Naive thymus-derived CD4-positive, alpha-beta T cell (primary cell): ENCODE measurements around the gene GGN. TPM values are rescaled to one million over a fixed set of nuclear protein-coding genes. Genes with fewer than 3 reads are reported as not detected.
A peak's percentile ranks its signal among the peaks of the same experiment; 100 is the strongest.

Source experiments
- ATAC-seq: fragments of 150-1000 bp; cut with Tn5 transposase; 2 replicates; pipeline ENCODE4 v1.10.0; 2021; ENCODE audit warnings: mild to moderate bottlenecking, moderate library complexity
- CTCF ChIA-PET: fragments of 350-600 bp; sonication (Branson Sonifier 250); formaldehyde crosslinking; loops from one replicate; lab custom pipeline; 2021; ENCODE audit warnings: antibody characterized with exemption; lab: Charles Lee
- POLR2A ChIA-PET: fragments of 350-600 bp; sonication (Branson Sonifier 250); formaldehyde crosslinking; loops from one replicate; lab custom pipeline; 2021; ENCODE audit warnings: antibody characterized with exemption, inconsistent platforms; lab: Charles Lee
- DNase-seq, 9 donors: peaks; one replicate each; pipeline versions ENCODE4 v3.0.0 to v3.0.0-alpha.2; 2020 to 2022; ENCODE audit warnings: mixed read lengths in 1 of 9
- H3K27ac ChIP-seq: one replicate; pipeline ENCODE4 v1.7.0; 2013; ENCODE audit warnings: mild to moderate bottlenecking, low read depth, low read length, moderate library complexity
- H3K27me3 ChIP-seq, 2 donors: one replicate each; pipeline ENCODE4 v1.7.0; 2013; ENCODE audit warnings: low read length in 2 of 2, mild to moderate bottlenecking in 2 of 2, moderate library complexity in 2 of 2; ENCODE audit not compliant: control insufficient read depth in 2 of 2, insufficient read depth in 2 of 2
- H3K36me3 ChIP-seq, 3 experiments: 1 replicate in 2 of 3; 2 replicates in 1 of 3; pipeline ENCODE4 v1.7.0; 2013; ENCODE audit warnings: low read length in 3 of 3, mild to moderate bottlenecking in 3 of 3, moderate library complexity in 1 of 3; ENCODE audit not compliant: insufficient read depth in 3 of 3, control insufficient read depth in 2 of 3
- H3K4me1 ChIP-seq, 2 donors: one replicate each; pipeline ENCODE4 v1.7.0; 2013; ENCODE audit warnings: low read length in 2 of 2, mild to moderate bottlenecking in 2 of 2, moderate library complexity in 1 of 2; ENCODE audit not compliant: control insufficient read depth in 2 of 2, insufficient read depth in 2 of 2
- H3K4me3 ChIP-seq: 2 replicates; pipeline ENCODE4 v1.7.0; 2013; ENCODE audit warnings: mild to moderate bottlenecking, low read length
- H3K9me3 ChIP-seq, 3 experiments: 1 replicate in 2 of 3; 2 replicates in 1 of 3; pipeline ENCODE4 v1.7.0; 2013; ENCODE audit warnings: low read length in 3 of 3; ENCODE audit not compliant: control insufficient read depth in 2 of 3
- H3K27ac Mint-ChIP-seq, 9 donors: one replicate each; pipeline ENCODE4 v1.8.0; 2020 to 2022; ENCODE audit warnings: mixed read lengths in 9 of 9, mild to moderate bottlenecking in 8 of 9, moderate library complexity in 5 of 9, inconsistent platforms in 2 of 9
- H3K27me3 Mint-ChIP-seq, 5 donors: one replicate each; pipeline ENCODE4 v1.8.0; 2021 to 2022; ENCODE audit warnings: mixed read lengths in 5 of 5, mild to moderate bottlenecking in 1 of 5
- H3K36me3 Mint-ChIP-seq, 5 donors: one replicate each; pipeline ENCODE4 v1.8.0; 2020 to 2022; ENCODE audit warnings: mixed read lengths in 5 of 5, mild to moderate bottlenecking in 3 of 5, inconsistent platforms in 1 of 5
- H3K4me1 Mint-ChIP-seq, 7 donors: one replicate each; pipeline ENCODE4 v1.8.0; 2020 to 2022; ENCODE audit warnings: mixed read lengths in 7 of 7, mild to moderate bottlenecking in 3 of 7, inconsistent platforms in 1 of 7
- H3K4me3 Mint-ChIP-seq, 10 donors: one replicate each; pipeline ENCODE4 v1.8.0; 2020 to 2022; ENCODE audit warnings: mild to moderate bottlenecking in 10 of 10, mixed read lengths in 10 of 10, moderate library complexity in 6 of 10, inconsistent platforms in 2 of 10
- H3K9me3 Mint-ChIP-seq, 11 donors: one replicate each; pipeline ENCODE4 v1.8.0; 2020 to 2022; ENCODE audit warnings: mixed read lengths in 11 of 11, mild to moderate bottlenecking in 4 of 11, inconsistent platforms in 1 of 11, moderate library complexity in 1 of 11
- intact Hi-C, 2 donors: fragments of 100-400 bp; cut with micrococcal nuclease; formaldehyde crosslinking; loops; one replicate each; pipeline ENCODE4 v1.15.1; 2023
- polyA plus RNA-seq, 2 donors: library from polyadenylated mRNA; unstranded; fragments of 300-500 nt; fragmentation: Illumina TruSeq; gene quantifications; one replicate each; pipeline ENCODE4 v1.2.3, GENCODE V29; 2021
- total RNA-seq, 6 experiments: library from RNA in 5 of 6; stranded (reverse) in 5 of 6; gene quantifications; 1 replicate in 5 of 6; 2 replicates in 1 of 6; pipeline ENCODE4 v1.2.3 and lab custom pipeline; 2021 to 2026

The GGN gene
- total and polyA plus RNA-seq, 7 experiments from 2014 or later, result 0.29 to 0.60 (median 0.39) TPM; not detected in 4

DNA sequence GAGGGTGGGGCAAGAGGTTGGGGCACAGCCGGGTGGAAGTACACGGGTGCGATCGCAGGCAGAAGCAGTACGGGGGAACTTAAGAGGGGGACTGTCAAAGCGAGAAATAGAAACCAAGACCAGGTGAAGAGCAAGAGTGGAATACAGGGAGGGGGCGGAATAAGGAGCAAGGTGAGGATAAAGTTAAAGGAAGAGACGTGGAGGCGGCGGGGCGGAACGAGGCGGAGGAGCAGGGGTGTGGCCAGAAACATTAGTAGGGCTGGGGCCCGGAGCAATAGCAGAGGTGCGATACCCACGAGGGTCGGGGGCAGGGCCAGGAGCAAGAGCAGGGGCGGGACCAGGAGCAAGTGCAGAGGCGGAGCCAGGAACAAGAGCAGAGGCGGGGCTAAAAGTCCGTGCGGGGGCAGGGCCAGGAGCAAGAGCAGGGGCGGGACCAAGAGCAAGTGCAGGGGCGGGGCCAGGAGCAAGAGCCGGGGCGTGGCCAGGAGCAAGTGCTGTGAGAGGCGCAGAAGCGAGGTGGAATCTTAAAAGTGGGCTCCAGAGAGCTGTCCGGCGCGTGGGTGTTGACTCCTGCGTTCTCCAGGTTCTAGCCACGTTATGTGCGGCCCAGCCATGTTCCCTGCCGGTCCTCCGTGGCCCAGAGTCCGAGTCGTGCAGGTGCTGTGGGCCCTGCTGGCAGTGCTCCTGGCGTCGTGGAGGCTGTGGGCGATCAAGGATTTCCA is 51.0 kb downstream of the GGN start:
- no peaks in the 10 kb centered on the region for H3K27me3 Mint-ChIP-seq
- peaks cover 16 to 28% (median 17%) of the 10 kb centered on the region in 7 donors for H3K4me1 Mint-ChIP-seq
- no peaks in the 10 kb centered on the region for H3K27me3 ChIP-seq
- H3K27ac ChIP-seq, result peak overlapping the region; percentile 86
- POLR2A ChIA-PET, result interaction anchor here (0.9 to 2.2 kb wide), 6 partner anchors 19 to 430 kb away, joined by 3 to 24 read pairs (median 4); partner anchors contain the start of genes FAM98C, PSMD8 and SIPA1L3
- intact Hi-C loops, result loop anchor here (1.0 to 10.0 kb wide), 15 partner anchors 16 to 1482 kb away; partner anchors contain the start of genes EIF3K (in 2 of the 2), PSMD8 (in 2 of the 2), ACTN4 (in 1 of the 2) and GGN (in 1 of the 2)
- no peaks in the 10 kb centered on the region for H3K9me3 ChIP-seq
- H3K27ac Mint-ChIP-seq, result peak overlapping the region; percentile 91 to 100 (median 97)
- peak; percentile 83 to 95 (median 93) for DNase-seq
- CTCF ChIA-PET, result interaction anchor here (2.1 kb wide), 1 partner anchor 37 kb away, joined by 12 read pairs; the partner anchor contains the start of gene PSMD8
- H3K36me3 ChIP-seq, result no peaks in the 10 kb centered on the region
- H3K36me3 Mint-ChIP-seq, result no peaks in the 10 kb centered on the region
- H3K4me1 ChIP-seq, result peaks cover 3 to 5% of the 10 kb centered on the region in 2 donors
- peak; percentile 81 for ATAC-seq
- H3K9me3 Mint-ChIP-seq, result no peaks in the 10 kb centered on the region
- H3K4me3 ChIP-seq, result peak overlapping the region; percentile 92
- peak overlapping the region; percentile 92 to 100 (median 96) for H3K4me3 Mint-ChIP-seq

DNA sequence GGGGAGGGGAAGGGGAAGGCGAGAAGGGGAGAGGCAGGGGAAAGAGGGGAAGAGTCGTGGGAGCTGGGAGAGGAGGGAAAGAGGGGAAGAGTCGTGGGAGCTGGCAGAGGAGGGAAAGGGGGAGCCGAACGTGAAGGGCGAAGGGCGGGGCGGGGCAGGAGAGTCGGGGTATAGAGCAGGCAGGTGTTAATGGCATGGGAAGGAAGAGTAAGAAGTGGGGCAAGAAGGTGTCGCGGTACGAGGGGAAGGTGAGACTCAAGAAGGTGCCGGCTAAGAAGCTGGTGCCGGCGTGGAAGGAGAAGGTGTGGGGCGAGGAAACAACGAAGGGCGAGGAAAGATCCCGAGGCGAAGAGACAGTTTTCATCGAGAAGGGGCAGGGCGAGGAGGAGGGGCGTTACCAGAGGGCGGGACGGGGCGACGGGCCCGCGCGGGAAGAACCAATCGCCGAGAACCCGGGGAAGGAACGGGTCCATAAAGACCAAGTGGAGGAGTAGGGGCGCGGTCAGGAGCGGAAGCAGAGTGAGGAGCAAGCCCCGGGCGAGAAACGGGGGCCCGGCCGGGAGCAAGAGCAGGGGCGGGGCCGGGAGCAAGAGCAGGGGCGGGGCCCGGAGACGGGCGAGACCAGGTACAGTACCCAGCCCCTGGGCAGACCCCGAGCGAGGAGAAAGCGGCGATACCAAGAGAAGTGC is 51.7 kb downstream of the GGN start:
- intact Hi-C loops, result loop anchor here (1.0 to 10.0 kb wide), 22 partner anchors 20 to 1481 kb away; partner anchors contain the start of genes EIF3K (in 2 of the 2), PSMD8 (in 2 of the 2), SIPA1L3 (in 2 of the 2) and SPINT2 (in 2 of the 2)
- CTCF ChIA-PET, result interaction anchor here (0.6 to 2.1 kb wide), 7 partner anchors 18 to 429 kb away, joined by 3 to 12 read pairs (median 3); partner anchors contain the start of genes FAM98C, PSMD8, SIPA1L3 and WDR87
- peak overlapping the region; percentile 91 to 100 (median 97) for H3K27ac Mint-ChIP-seq
- H3K4me3 Mint-ChIP-seq, result peak overlapping the region; percentile 92 to 100 (median 96)
- H3K27me3 Mint-ChIP-seq, result no peaks in the 10 kb centered on the region
- Histone ChIP-seq H3K36me3 (no peaks in the 10 kb centered on the region), H3K27ac (peak overlapping the region; percentile 86), H3K4me3 (peak overlapping the region; percentile 92), H3K9me3 (no peaks in the 10 kb centered on the region), H3K27me3 (no peaks in the 10 kb centered on the region), H3K4me1 (peaks cover 3 to 5% of the 10 kb centered on the region in 2 donors)
- no peaks in the 10 kb centered on the region for H3K9me3 Mint-ChIP-seq
- peaks cover 16 to 28% (median 17%) of the 10 kb centered on the region in 7 donors for H3K4me1 Mint-ChIP-seq
- peaks cover 0 to 2% (median 0%) of the 10 kb centered on the region in 5 donors for H3K36me3 Mint-ChIP-seq
- DNase-seq, result peak; percentile 86 to 94 (median 93)
- peak; percentile 77 for ATAC-seq
- POLR2A ChIA-PET, result interaction anchor here (1.2 to 2.2 kb wide), 4 partner anchors 18 to 429 kb away, joined by 3 to 24 read pairs (median 8); partner anchors contain the start of genes FAM98C, PSMD8 and SIPA1L3

Other genes with a start within 250 kb of the GGN start
- gene DPF1, start 163.8 kb downstream of the GGN start, total RNA-seq, result under 1 TPM in 2 of 5 experiments, not detected in 3; 0.46 to 0.51 TPM
- gene DPF1, start 163.8 kb downstream of the GGN start, polyA plus RNA-seq, result not detected
- gene PPP1R14A, start 131.7 kb downstream of the GGN start, total RNA-seq, result 10 to 100 TPM in 1 of 5 experiments, 1 to 10 TPM in 1, under 1 TPM in 1, not detected in 2; 0.53 to 61.2 (median 2.1) TPM
- not detected for gene PPP1R14A, start 131.7 kb downstream of the GGN start, polyA plus RNA-seq
- 10 to 100 TPM; 35.5 to 56.9 (median 38.7) TPM for gene SPINT2, start 123.5 kb downstream of the GGN start, total RNA-seq
- gene SPINT2, start 123.5 kb downstream of the GGN start, polyA plus RNA-seq, result 100 to 1,000 TPM; 120 to 139 TPM
- under 1 TPM in 1 of 5 experiments, not detected in 4; 0.88 TPM for gene C19orf33, start 83.8 kb downstream of the GGN start, total RNA-seq
- gene C19orf33, start 83.8 kb downstream of the GGN start, polyA plus RNA-seq, result 1 to 10 TPM in 1 of 2 donors, not detected in 1; 1.5 TPM
- gene YIF1B, start 72.1 kb downstream of the GGN start, total RNA-seq, result 10 to 100 TPM; 26.1 to 84.7 (median 38.0) TPM
- 10 to 100 TPM; 45.1 to 47.1 TPM for gene YIF1B, start 72.1 kb downstream of the GGN start, polyA plus RNA-seq
- 10 to 100 TPM in 3 of 5 experiments, 1 to 10 TPM in 2; 5.7 to 19.9 (median 10.1) TPM for gene KCNK6, start 68.2 kb downstream of the GGN start, total RNA-seq
- gene KCNK6, start 68.2 kb downstream of the GGN start, polyA plus RNA-seq, result 1 to 10 TPM; 1.8 to 3.7 TPM
- gene CATSPERG, start 52.2 kb downstream of the GGN start, total RNA-seq, result 10 to 100 TPM in 4 of 5 experiments, 1 to 10 TPM in 1; 5.9 to 20.5 (median 18.1) TPM
- 1 to 10 TPM in 1 of 2 donors, under 1 TPM in 1; 0.94 to 5.2 TPM for gene CATSPERG, start 52.2 kb downstream of the GGN start, polyA plus RNA-seq
- 100 to 1,000 TPM in 1 of 5 experiments, 10 to 100 TPM in 4; 68.4 to 181 (median 75.8) TPM for gene PSMD8, start 13.5 kb downstream of the GGN start, total RNA-seq
- 100 to 1,000 TPM; 141 to 144 TPM for gene PSMD8, start 13.5 kb downstream of the GGN start, polyA plus RNA-seq
- 1 to 10 TPM; 1.6 to 2.9 (median 2.6) TPM for gene SPRED3, start 663 bp upstream of the GGN start, total RNA-seq
- gene SPRED3, start 663 bp upstream of the GGN start, polyA plus RNA-seq, result under 1 TPM; 0.12 to 0.22 TPM
- 10 to 100 TPM; 33.8 to 56.5 (median 44.7) TPM for gene FAM98C, start 15.1 kb upstream of the GGN start, total RNA-seq
- gene FAM98C, start 15.1 kb upstream of the GGN start, polyA plus RNA-seq, result 10 to 100 TPM; 16.2 to 29.0 TPM
- gene RASGRP4, start 38.2 kb upstream of the GGN start, total RNA-seq, result 10 to 100 TPM in 1 of 5 experiments, 1 to 10 TPM in 2, under 1 TPM in 2; 0.16 to 32.7 (median 1.3) TPM
- gene RASGRP4, start 38.2 kb upstream of the GGN start, polyA plus RNA-seq, result under 1 TPM in 1 of 2 donors, not detected in 1; 0.14 TPM
- gene RYR1, start 45.7 kb upstream of the GGN start, total RNA-seq, result 1 to 10 TPM in 4 of 5 experiments, under 1 TPM in 1; 0.29 to 2.6 (median 1.7) TPM
- not detected for gene RYR1, start 45.7 kb upstream of the GGN start, polyA plus RNA-seq
- 100 to 1,000 TPM; 200 to 287 (median 235) TPM for gene MAP4K1, start 229.9 kb upstream of the GGN start, total RNA-seq
- gene MAP4K1, start 229.9 kb upstream of the GGN start, polyA plus RNA-seq, result 100 to 1,000 TPM in 1 of 2 donors, 10 to 100 TPM in 1; 79.0 to 120 TPM
- gene EIF3K, start 231.2 kb upstream of the GGN start, total RNA-seq, result 100 to 1,000 TPM; 294 to 405 (median 337) TPM
- gene EIF3K, start 231.2 kb upstream of the GGN start, polyA plus RNA-seq, result 100 to 1,000 TPM; 424 to 437 TPM